ENCODE data around the gene SHOC1.

DNA sequence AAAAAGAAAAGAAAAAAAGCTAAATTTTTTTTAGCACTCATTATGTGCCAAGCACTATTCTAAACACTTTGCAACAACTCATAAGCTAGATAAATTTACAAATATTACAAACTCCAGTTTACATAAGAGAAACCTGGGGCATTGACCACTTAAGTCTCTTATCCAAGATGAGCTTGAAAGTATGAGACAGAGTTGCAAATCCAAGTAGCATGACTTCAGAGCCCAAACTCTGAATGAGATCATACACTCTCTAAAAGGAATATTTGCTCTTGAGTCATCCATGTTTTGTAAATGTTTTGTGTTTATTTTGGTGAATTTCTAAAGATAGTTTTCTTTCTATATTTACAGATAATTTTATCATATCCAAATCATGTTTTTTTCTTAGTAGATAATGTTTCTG is 4.0 kb upstream of the SHOC1 start:
- TF ChIP-seq, protein P1, sequence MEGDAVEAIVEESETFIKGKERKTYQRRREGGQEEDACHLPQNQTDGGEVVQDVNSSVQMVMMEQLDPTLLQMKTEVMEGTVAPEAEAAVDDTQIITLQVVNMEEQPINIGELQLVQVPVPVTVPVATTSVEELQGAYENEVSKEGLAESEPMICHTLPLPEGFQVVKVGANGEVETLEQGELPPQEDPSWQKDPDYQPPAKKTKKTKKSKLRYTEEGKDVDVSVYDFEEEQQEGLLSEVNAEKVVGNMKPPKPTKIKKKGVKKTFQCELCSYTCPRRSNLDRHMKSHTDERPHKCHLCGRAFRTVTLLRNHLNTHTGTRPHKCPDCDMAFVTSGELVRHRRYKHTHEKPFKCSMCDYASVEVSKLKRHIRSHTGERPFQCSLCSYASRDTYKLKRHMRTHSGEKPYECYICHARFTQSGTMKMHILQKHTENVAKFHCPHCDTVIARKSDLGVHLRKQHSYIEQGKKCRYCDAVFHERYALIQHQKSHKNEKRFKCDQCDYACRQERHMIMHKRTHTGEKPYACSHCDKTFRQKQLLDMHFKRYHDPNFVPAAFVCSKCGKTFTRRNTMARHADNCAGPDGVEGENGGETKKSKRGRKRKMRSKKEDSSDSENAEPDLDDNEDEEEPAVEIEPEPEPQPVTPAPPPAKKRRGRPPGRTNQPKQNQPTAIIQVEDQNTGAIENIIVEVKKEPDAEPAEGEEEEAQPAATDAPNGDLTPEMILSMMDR (IDR thresholded peaks at IDR 0.05; ENCODE audit: low read depth, low read length, poor library complexity, severe bottlenecking), result no peak
- no peak for TF ChIP-seq EZH2phosphoT487 (IDR thresholded peaks at IDR 0.05; ENCODE audit: borderline replicate concordance, low read length)

Measured in DOHH2 (cell line).